GM23338 (cell line): Measurements from ENCODE around the gene HS3ST6. TPM values are rescaled to one million over a fixed set of nuclear protein-coding genes. Genes with fewer than 3 reads are reported as not detected.

Experiments used
- ATAC-seq: fragments of 200-7000 bp; cut with Tn5 transposase; 3 replicates; pipeline ENCODE4 v1.9.1; 2020
- DNase-seq: peaks from one replicate; pipeline ENCODE4 v3.0.0-alpha.2; 2015; ENCODE audit warnings: low spot score
- H2AFZ ChIP-seq: fragments of 200-600 bp; sonication (generic); 2 replicates; pipeline ENCODE4 v1.8.0; 2016; ENCODE audit warnings: antibody characterized with exemption, mild to moderate bottlenecking, moderate library complexity
- H3F3A ChIP-seq: fragments of 200-600 bp; sonication (generic); replicated peaks from 2 replicates; pipeline ENCODE4 v1.8.0; 2017; ENCODE audit warnings: antibody characterized with exemption, mixed run types, low read depth
- H3K27ac ChIP-seq: fragments of 200-600 bp; sonication (generic); 2 replicates; pipeline ENCODE4 v1.6.1; 2016; ENCODE audit warnings: low read depth
- H3K27me3 ChIP-seq: fragments of 200-600 bp; sonication (generic); 2 replicates; pipeline ENCODE4 v1.8.0; 2016; ENCODE audit warnings: mild to moderate bottlenecking, mixed run types, moderate library complexity; ENCODE audit not compliant: insufficient read depth
- H3K36me3 ChIP-seq: fragments of 200-600 bp; sonication (generic); 2 replicates; pipeline ENCODE4 v1.8.0; 2016; ENCODE audit warnings: mild to moderate bottlenecking; ENCODE audit not compliant: insufficient read depth
- H3K4me1 ChIP-seq: fragments of 200-600 bp; sonication (generic); 2 replicates; pipeline ENCODE4 v1.8.0; 2016; ENCODE audit warnings: mild to moderate bottlenecking, moderate library complexity; ENCODE audit not compliant: insufficient read depth
- H3K4me2 ChIP-seq: fragments of 200-600 bp; sonication (generic); 2 replicates; pipeline ENCODE4 v1.7.1; 2017; ENCODE audit warnings: mixed run types
- H3K4me3 ChIP-seq: fragments of 200-600 bp; sonication (generic); 2 replicates; pipeline ENCODE4 v1.6.1; 2016; ENCODE audit warnings: mixed run types
- H3K79me2 ChIP-seq: fragments of 200-600 bp; sonication (generic); replicated peaks from 2 replicates; pipeline ENCODE4 v1.8.0; 2017; ENCODE audit warnings: mild to moderate bottlenecking; ENCODE audit not compliant: insufficient read depth
- H3K9me2 ChIP-seq: fragments of 200-600 bp; sonication (generic); 2 replicates; pipeline ENCODE4 v1.8.0; 2017; ENCODE audit not compliant: insufficient read depth
- H4K20me1 ChIP-seq: fragments of 200-600 bp; sonication (generic); replicated peaks from 2 replicates; pipeline ENCODE4 v1.8.0; 2017; ENCODE audit warnings: mild to moderate bottlenecking; ENCODE audit not compliant: insufficient read depth
- H3K27ac Mint-ChIP-seq: 2 replicates; pipeline ENCODE4 v1.8.0; 2020; ENCODE audit warnings: inconsistent platforms, mild to moderate bottlenecking, moderate library complexity, mixed read lengths
- H3K27me3 Mint-ChIP-seq: 3 replicates; pipeline ENCODE4 v1.8.0; 2022; ENCODE audit warnings: low read depth, mild to moderate bottlenecking, moderate library complexity, mixed read lengths, inconsistent platforms; ENCODE audit not compliant: insufficient read depth, poor library complexity
- H3K36me3 Mint-ChIP-seq: 3 replicates; pipeline ENCODE4 v1.8.0; 2021; ENCODE audit warnings: low read depth, mild to moderate bottlenecking, inconsistent platforms, moderate library complexity, mixed read lengths
- H3K4me1 Mint-ChIP-seq: 3 replicates; pipeline ENCODE4 v1.8.0; 2020; ENCODE audit warnings: mild to moderate bottlenecking, inconsistent platforms, mixed read lengths
- H3K4me3 Mint-ChIP-seq: 3 replicates; pipeline ENCODE4 v1.8.0; 2021; ENCODE audit warnings: moderate library complexity, mild to moderate bottlenecking, inconsistent platforms, mixed read lengths
- H3K9me3 Mint-ChIP-seq: 3 replicates; pipeline ENCODE4 v1.8.0; 2020; ENCODE audit warnings: moderate library complexity, mild to moderate bottlenecking, inconsistent platforms, mixed read lengths
- CREB1 ChIP-seq: fragments of 250-450 bp; sonication (Bioruptor Pico); IDR thresholded peaks from 2 replicates; pipeline ENCODE4 v1.5.0; 2020; ENCODE audit warnings: low read depth, mild to moderate bottlenecking, moderate library complexity
- ETS1 ChIP-seq: IDR thresholded peaks from 2 replicates; pipeline ENCODE4 v1.6.1; 2016; ENCODE audit warnings: antibody characterized with exemption
- EZH2 ChIP-seq: fragments of 200-600 bp; sonication (generic); IDR thresholded peaks from one replicate; pipeline ENCODE4 v1.8.0; 2017; ENCODE audit warnings: antibody characterized with exemption, mild to moderate bottlenecking, low read depth; ENCODE audit not compliant: unreplicated experiment
- EZH2phosphoT487 ChIP-seq: fragments of 200-600 bp; sonication (generic); IDR thresholded peaks from one replicate; pipeline ENCODE4 v1.8.1; 2018; ENCODE audit warnings: antibody characterized with exemption; ENCODE audit not compliant: unreplicated experiment
- JUNB ChIP-seq: IDR thresholded peaks from one replicate; pipeline ENCODE4 v1.6.1; 2016; ENCODE audit warnings: antibody characterized with exemption; ENCODE audit not compliant: unreplicated experiment
- NANOG ChIP-seq: IDR thresholded peaks from 2 replicates; pipeline ENCODE4 v1.6.1; 2016; ENCODE audit warnings: antibody characterized with exemption, borderline replicate concordance
- POLR2AphosphoS5 ChIP-seq: IDR thresholded peaks from 2 replicates; pipeline ENCODE4 v1.6.1; 2016; ENCODE audit warnings: antibody characterized with exemption, low read depth
- STAT1 ChIP-seq: IDR thresholded peaks from one replicate; pipeline ENCODE4 v1.6.1; 2016; ENCODE audit warnings: antibody characterized with exemption; ENCODE audit not compliant: unreplicated experiment
- ZNF114 ChIP-seq: fragments of 250-450 bp; sonication (Bioruptor Pico); IDR thresholded peaks from 2 replicates; pipeline ENCODE4 v1.5.0; 2020; ENCODE audit warnings: mild to moderate bottlenecking, moderate library complexity
- ZNF331 ChIP-seq: fragments of 250-450 bp; sonication (Bioruptor Pico); IDR thresholded peaks from 2 replicates; pipeline ENCODE4 v1.5.0; 2020; ENCODE audit warnings: low read depth, mild to moderate bottlenecking, moderate library complexity
- polyA plus RNA-seq: library from polyadenylated mRNA; unstranded; fragments of >200 nt; fragmentation: Nextera tagmentation; extraction: Ambion mirVana; gene quantifications from 2 replicates; pipeline ENCODE4 v1.2.1, GENCODE V29; 2016
- total RNA-seq: library from RNA; depleted of rRNA; stranded (reverse); fragments of >200 nt; shearing (Covaris generic); gene quantifications from 2 replicates; pipeline ENCODE4 v1.2.3, GENCODE V29; 2014
- TF ChIP-seq, protein P1 (sequence below): fragments of 250-450 bp; sonication (Bioruptor Pico); IDR thresholded peaks from 2 replicates; pipeline ENCODE4 v1.5.0; 2020; ENCODE audit warnings: mild to moderate bottlenecking, moderate library complexity
- TF ChIP-seq, protein P2 (sequence below): IDR thresholded peaks from one replicate; pipeline ENCODE4 v1.6.1; 2018; ENCODE audit warnings: antibody characterized with exemption; ENCODE audit not compliant: unreplicated experiment
- TF ChIP-seq, protein P3 (sequence below), 2 experiments: fragments of 200-600 bp in 1 of 2; sonication (generic) in 1 of 2; conservative IDR thresholded peaks; 2 replicates each; pipeline versions ENCODE4 v1.5.1 to v1.6.1; 2016 to 2017; ENCODE audit warnings: antibody characterized with exemption in 2 of 2, low read depth in 2 of 2, mild to moderate bottlenecking in 2 of 2, moderate library complexity in 1 of 2

Gene HS3ST6
- total and polyA plus RNA-seq, 2 experiments from 2014 or later, result 0.21 TPM; not detected in 1

- Mint-ChIP-seq H3K9me3 (no peaks in the 10 kb centered on the region), H3K27me3 (peaks cover 14% of the 10 kb centered on the region), H3K4me1 (peaks cover 12% of the 10 kb centered on the region; the same call in 1 of the 3 replicates), H3K36me3 (no peaks in the 10 kb centered on the region), H3K27ac (no peak overlapping the region), H3K4me3 (no peak overlapping the region)
- DNase-seq (no peak), ATAC-seq (peak; percentile 5; the same call in 1 of the 3 replicates)
- TF ChIP-seq EZH2phosphoT487 (no peak), STAT1 (no peak), ZNF331 (CRISPR knock-in tag) (no peak), JUNB (no peak), ETS1 (no peak), CREB1 (CRISPR knock-in tag) (no peak), ZNF114 (CRISPR knock-in tag) (no peak), EZH2 (no peak), NANOG (no peak), POLR2AphosphoS5 (no peak)
- TF ChIP-seq, protein P1, sequence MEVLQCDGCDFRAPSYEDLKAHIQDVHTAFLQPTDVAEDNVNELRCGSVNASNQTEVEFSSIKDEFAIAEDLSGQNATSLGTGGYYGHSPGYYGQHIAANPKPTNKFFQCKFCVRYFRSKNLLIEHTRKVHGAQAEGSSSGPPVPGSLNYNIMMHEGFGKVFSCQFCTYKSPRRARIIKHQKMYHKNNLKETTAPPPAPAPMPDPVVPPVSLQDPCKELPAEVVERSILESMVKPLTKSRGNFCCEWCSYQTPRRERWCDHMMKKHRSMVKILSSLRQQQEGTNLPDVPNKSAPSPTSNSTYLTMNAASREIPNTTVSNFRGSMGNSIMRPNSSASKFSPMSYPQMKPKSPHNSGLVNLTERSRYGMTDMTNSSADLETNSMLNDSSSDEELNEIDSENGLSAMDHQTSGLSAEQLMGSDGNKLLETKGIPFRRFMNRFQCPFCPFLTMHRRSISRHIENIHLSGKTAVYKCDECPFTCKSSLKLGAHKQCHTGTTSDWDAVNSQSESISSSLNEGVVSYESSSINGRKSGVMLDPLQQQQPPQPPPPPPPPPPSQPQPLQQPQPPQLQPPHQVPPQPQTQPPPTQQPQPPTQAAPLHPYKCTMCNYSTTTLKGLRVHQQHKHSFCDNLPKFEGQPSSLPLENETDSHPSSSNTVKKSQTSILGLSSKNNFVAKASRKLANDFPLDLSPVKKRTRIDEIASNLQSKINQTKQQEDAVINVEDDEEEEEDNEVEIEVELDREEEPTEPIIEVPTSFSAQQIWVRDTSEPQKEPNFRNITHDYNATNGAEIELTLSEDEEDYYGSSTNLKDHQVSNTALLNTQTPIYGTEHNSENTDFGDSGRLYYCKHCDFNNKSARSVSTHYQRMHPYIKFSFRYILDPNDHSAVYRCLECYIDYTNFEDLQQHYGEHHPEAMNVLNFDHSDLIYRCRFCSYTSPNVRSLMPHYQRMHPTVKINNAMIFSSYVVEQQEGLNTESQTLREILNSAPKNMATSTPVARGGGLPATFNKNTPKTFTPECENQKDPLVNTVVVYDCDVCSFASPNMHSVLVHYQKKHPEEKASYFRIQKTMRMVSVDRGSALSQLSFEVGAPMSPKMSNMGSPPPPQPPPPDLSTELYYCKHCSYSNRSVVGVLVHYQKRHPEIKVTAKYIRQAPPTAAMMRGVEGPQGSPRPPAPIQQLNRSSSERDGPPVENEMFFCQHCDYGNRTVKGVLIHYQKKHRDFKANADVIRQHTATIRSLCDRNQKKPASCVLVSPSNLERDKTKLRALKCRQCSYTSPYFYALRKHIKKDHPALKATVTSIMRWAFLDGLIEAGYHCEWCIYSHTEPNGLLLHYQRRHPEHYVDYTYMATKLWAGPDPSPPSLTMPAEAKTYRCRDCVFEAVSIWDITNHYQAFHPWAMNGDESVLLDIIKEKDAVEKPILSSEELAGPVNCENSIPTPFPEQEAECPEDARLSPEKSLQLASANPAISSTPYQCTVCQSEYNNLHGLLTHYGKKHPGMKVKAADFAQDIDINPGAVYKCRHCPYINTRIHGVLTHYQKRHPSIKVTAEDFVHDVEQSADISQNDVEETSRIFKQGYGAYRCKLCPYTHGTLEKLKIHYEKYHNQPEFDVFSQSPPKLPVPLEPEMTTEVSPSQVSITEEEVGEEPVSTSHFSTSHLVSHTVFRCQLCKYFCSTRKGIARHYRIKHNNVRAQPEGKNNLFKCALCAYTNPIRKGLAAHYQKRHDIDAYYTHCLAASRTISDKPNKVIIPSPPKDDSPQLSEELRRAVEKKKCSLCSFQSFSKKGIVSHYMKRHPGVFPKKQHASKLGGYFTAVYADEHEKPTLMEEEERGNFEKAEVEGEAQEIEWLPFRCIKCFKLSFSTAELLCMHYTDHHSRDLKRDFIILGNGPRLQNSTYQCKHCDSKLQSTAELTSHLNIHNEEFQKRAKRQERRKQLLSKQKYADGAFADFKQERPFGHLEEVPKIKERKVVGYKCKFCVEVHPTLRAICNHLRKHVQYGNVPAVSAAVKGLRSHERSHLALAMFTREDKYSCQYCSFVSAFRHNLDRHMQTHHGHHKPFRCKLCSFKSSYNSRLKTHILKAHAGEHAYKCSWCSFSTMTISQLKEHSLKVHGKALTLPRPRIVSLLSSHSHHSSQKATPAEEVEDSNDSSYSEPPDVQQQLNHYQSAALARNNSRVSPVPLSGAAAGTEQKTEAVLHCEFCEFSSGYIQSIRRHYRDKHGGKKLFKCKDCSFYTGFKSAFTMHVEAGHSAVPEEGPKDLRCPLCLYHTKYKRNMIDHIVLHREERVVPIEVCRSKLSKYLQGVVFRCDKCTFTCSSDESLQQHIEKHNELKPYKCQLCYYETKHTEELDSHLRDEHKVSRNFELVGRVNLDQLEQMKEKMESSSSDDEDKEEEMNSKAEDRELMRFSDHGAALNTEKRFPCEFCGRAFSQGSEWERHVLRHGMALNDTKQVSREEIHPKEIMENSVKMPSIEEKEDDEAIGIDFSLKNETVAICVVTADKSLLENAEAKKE, result no peak
- TF ChIP-seq, protein P2, sequence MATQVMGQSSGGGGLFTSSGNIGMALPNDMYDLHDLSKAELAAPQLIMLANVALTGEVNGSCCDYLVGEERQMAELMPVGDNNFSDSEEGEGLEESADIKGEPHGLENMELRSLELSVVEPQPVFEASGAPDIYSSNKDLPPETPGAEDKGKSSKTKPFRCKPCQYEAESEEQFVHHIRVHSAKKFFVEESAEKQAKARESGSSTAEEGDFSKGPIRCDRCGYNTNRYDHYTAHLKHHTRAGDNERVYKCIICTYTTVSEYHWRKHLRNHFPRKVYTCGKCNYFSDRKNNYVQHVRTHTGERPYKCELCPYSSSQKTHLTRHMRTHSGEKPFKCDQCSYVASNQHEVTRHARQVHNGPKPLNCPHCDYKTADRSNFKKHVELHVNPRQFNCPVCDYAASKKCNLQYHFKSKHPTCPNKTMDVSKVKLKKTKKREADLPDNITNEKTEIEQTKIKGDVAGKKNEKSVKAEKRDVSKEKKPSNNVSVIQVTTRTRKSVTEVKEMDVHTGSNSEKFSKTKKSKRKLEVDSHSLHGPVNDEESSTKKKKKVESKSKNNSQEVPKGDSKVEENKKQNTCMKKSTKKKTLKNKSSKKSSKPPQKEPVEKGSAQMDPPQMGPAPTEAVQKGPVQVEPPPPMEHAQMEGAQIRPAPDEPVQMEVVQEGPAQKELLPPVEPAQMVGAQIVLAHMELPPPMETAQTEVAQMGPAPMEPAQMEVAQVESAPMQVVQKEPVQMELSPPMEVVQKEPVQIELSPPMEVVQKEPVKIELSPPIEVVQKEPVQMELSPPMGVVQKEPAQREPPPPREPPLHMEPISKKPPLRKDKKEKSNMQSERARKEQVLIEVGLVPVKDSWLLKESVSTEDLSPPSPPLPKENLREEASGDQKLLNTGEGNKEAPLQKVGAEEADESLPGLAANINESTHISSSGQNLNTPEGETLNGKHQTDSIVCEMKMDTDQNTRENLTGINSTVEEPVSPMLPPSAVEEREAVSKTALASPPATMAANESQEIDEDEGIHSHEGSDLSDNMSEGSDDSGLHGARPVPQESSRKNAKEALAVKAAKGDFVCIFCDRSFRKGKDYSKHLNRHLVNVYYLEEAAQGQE, result no peak
- TF ChIP-seq, protein P3, sequence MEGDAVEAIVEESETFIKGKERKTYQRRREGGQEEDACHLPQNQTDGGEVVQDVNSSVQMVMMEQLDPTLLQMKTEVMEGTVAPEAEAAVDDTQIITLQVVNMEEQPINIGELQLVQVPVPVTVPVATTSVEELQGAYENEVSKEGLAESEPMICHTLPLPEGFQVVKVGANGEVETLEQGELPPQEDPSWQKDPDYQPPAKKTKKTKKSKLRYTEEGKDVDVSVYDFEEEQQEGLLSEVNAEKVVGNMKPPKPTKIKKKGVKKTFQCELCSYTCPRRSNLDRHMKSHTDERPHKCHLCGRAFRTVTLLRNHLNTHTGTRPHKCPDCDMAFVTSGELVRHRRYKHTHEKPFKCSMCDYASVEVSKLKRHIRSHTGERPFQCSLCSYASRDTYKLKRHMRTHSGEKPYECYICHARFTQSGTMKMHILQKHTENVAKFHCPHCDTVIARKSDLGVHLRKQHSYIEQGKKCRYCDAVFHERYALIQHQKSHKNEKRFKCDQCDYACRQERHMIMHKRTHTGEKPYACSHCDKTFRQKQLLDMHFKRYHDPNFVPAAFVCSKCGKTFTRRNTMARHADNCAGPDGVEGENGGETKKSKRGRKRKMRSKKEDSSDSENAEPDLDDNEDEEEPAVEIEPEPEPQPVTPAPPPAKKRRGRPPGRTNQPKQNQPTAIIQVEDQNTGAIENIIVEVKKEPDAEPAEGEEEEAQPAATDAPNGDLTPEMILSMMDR (conservative IDR thresholded peaks at IDR 0.05; ENCODE audit: low read depth in 2 of 2), result no peak
- H4K20me1 ChIP-seq, result no peaks in the 10 kb centered on the region
- H3K27me3 ChIP-seq, result no peaks in the 10 kb centered on the region
- H3K9me2 ChIP-seq, result no peaks in the 10 kb centered on the region
- no peak overlapping the region for H3K4me2 ChIP-seq
- no peaks in the 10 kb centered on the region for H3K36me3 ChIP-seq
- H3K79me2 ChIP-seq, result no peaks in the 10 kb centered on the region
- no peak overlapping the region for H3K27ac ChIP-seq
- peak overlapping the region; percentile 74; the same call in 1 of the 2 replicates for H2AFZ ChIP-seq
- H3K4me1 ChIP-seq, result peaks cover 3% of the 10 kb centered on the region; the same call in 1 of the 2 replicates
- no peak overlapping the region for H3K4me3 ChIP-seq
- no peaks in the 10 kb centered on the region for H3F3A ChIP-seq
These were observed 11.4 kb downstream of the HS3ST6 start for GRCh38 chr16:1906846-1907165.
